ENCODE measurements around the gene CLECL1.

Gene CLECL1

DNA sequence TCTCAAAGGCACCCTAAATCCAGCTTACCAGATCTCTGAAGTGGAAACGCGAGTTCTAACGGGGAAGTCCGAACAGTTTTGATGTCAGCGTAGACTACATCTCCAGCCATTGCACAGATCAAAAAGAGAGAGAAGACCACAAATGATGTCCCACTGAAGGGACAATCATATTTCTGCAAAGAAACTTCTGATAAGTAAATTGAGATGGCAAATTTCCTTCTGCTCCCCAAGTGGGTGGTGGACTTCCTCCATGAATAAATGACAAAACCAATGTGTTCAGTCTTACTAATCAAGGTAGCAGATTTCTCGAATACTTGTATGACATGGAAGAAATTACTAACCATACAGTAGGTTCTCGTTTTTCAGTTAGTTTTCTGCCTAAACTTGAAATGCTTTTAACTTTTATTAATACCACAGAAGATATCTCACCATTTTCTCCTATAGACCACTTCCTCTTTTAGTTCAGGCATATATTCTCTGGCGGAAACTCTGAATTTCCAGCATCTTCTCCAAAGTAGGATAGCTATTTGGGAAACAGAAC lies at the start of gene CLECL1:
TSS of gene CLECL1 (minus strand) at position 177 of the 541 bp plus-strand sequence.
- peak; percentile 46 for DNase-seq

DNA sequence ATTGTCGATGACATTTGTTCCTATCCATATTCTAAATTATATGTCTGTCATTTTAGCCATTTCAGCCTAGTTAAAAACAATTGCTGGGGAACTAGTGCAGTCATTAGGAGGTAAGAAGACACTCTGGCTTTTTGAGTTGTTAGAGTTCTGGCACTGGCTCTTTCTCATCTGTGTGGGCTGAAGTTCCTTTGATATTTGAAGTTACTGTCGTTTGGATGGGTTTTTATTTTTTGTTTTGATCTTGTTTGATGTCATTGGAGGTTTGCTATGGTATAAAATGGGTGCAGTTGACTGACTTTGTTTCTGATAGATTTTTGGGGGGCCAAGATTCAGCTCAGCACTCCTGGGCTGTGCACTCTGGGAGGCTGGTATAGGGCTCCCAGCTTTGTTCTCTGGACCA lies 48.5 kb upstream of the CLECL1 start:
- DNase-seq = no peak

DNA sequence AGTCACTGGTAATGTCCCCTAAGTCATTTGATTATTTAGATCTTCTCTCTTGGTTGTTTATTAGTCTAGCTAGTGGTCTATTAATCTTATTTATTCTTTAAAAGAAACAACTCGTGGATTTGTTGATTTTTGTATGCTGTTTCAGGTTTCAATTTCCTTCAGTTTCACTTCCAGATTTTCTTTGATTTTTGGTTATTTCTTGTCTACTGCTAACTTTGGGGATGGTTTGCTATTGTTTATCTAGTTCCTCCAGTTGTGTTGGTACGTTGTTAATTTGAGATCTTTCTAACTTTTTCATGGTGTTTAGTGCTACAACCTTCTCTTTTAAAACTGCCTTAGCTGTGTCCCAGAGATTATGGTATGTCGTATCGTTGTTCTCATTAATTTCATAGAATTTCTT lies 46.3 kb upstream of the CLECL1 start:
- DNase-seq = no peak

DNA sequence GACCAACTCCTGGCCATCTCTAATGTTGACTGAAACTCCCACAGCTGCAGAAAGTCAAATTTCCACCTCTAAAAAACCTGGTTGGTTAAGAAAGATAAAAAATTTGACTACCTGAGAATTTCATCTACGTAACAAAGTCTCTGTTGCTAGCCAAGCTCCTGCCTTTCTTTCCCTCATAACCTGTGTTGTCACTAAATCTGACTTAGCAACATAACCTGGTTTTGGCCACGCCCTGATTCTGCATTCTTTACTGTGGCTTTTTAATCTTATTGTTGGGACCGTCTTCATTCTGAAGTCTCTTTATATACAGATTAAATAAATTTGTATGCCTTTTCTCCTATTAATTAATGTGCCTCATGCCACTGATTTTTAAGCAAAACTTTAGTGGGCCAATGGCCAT lies 43.9 kb upstream of the CLECL1 start:
- DNase-seq = no peak

DNA sequence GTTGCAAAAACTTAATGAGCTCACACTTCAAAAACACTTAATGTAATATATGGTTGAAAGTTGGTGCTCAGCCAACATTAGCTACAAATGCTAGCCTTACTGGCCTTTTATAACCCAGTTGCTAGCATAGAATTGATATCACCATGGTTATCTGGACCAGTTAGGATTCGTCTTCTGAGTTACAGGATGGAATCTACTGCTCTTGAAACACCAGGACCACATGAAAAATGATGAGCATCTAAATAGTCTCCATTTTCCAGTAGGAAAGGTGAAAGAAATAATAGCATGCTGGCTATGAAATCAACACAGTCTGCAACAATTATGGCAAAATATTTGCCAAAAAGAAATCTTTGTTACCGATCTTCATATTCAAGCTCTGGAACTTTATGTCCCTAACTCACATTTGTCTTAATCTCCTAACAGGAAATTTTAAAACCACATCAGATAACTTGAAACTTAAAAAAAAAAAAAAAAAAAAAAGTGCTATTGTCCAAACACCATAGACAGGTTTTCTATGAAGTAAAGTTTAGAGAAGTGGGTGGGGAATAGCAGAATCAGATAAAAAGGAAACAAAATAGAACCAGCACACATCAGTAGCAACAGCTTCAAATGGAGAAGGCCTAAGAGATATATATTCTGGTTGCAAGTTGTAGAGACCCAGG lies 40.5 kb upstream of the CLECL1 start:
- peak; percentile 65 for DNase-seq

DNA sequence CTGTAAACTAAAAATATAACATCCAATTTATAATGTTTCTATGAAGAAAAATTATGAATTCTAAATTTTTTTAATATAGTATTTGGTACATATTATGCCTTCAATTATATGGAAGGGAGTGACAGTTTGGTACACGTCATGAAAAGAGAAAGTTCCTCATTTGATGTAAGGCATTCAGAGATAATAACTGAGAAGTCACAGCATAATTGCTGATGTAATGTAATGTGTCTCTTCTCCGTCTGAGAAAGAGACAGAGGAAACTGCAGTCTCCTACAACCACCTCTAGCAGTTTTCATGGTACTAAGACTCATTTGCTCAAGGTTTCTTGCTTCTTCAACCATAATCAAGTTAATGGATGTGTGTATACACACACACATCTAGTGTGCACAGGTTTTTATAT lies 30.1 kb upstream of the CLECL1 start:
- peak; percentile 79 for DNase-seq

DNA sequence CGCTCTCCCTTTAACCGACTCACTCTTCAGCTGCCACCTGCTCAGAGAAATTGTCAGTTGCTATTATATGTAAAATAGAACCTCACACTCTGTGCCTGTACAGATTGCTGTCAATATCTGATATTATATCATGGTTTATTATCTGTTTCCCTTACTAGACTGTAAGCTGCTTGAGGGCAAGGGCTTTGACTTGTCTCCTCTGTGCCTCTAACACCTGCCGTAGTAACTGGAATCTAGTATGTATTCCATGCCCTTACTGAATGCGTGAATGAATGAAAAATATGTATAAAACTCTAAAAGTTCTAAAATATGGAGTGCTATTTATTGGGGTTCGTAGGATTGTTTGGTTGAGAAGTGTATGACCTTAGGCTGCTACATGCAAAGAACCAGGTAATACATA lies 29.5 kb upstream of the CLECL1 start:
- no peak for DNase-seq

DNA sequence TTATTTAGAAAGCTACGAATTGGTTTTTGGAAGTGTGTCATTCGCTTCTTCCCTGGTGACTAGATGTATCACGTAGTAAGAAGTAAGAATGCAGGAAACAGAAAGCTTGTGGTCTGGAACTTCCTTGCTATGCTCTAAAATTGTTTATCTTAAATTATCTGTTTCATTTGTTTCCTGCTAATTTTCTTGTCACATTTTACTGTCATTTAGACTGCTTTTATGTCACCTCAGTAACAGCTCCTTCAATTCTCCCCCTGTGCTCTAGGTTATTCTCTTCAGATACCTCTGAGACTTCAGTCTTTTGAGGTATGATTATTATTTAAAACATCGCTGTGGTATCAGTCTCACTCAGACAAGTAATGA lies 28.5 kb upstream of the CLECL1 start:
- DNase-seq = peak; percentile 68

DNA sequence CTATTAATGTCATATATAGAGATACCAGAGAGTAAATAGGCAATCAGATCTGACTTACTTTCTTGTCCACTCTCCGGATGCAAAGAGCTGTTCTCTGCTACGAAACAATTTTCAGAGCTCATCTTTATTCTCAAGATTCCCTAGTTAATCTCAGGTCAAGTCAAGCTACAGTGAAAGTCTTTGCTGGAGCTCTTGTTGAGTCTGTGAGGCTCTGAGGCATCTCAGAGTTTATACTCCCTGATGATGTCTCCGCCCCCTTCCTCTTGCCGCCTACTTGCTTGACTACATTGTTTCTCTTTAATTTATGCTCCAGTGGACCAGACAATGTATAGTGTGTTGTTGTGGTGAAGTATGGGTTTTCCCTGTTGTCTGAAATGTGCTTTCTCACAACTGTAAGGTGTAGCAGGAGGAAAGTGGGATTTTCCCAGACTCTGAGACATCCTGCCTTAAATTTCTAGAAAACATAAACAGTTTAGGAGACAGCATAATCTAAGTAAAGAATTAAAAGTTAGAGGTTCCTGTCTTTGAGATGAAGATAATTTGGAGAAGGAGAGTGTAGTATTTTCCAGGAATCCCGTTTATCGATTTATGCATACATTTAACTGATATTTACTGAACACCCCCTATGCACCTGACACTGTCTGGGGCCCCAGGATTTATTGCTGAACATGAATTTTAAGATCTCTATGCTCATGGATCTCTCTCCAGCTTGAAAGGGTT lies 28.0 kb upstream of the CLECL1 start, which contains the start of gene CD69:
TSS of gene CD69 (minus strand) at position 203 of the 720 bp plus-strand sequence. CDS start at position 122, 81 bp downstream.
- DNase-seq = peak; percentile 85

DNA sequence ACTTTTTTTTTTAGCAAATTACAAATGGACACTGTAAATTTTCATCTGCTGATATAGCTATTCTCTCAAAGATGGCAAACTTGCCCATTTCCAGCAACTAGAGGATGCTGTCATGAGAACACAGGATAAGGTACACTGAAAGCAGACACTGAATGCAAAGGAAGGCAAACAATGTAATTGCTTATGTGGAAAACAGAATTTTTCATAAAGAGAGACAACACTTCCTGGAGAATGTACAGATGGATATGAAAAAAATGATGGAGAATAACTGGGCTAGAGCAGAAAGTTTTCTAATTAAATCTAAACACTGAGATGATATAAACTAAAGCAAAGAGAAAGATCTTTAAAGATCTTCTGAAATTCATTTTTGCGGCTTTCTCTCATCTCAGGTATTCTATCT lies 27.2 kb upstream of the CLECL1 start:
- DNase-seq = no peak

DNA sequence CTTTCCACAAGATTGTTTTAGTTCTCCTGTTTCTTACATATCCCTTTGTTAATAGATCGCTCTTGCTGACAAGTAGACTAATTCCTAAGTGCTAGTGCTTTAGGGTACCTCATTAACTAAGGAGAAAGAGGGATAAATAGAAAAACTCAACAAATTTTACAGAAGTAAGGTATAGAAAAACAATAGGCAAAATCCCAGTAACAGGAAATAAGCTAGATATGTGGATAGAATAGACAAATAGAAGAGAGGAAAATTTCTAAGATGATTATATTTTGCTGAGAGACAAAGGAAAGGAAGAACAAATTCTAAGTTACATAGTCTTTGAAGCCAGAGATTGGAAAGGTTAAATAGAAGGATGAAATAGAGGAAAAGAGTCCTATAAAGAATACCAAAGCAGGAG lies 26.8 kb upstream of the CLECL1 start:
- no peak for DNase-seq

DNA sequence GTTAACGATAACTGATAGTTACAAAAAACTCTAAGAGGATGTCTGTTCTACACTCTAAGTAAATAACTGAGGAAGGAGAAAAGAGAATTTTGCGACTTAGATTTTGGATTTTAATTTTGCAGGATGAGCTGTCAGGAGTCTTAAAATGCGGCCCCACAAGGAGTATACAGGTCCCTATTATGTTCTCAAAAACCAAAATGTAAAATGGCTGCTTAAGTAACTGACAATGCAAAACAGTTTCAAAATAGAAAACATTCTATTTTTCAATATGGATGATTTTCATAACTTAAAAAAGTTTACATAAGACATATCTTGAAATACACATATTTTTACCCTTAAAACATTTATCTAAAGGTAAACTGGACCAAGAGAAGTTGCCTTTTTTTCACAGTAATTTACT lies 25.2 kb upstream of the CLECL1 start:
- peak; percentile 71 for DNase-seq

DNA sequence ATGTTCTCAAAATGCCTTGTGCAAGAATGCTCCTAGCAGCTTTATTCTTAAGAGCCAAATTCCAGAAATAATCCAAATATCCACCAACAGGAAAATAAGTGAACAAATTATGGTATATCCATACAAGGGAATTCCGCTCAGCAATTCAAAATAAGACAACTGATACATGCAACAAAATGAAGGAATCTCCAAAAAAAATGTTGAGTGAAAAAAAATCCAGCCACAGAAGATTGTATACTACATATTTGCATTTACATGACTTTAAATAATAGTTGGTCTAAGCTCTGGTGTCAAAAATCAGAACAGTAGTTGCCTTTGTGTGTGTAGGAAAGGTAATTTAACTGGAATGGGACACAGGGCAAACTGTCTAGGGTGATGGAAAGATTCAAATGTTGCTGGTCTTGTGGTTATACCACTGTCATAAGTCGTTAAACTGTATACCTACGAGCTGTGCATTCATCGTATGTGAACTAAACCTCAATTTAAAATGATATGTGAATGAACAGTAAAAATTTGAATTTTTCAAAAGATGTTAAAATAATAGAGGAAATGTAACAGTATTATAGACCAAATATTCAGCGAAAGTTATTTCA lies 24.6 kb upstream of the CLECL1 start:
- DNase-seq = no peak

DNA sequence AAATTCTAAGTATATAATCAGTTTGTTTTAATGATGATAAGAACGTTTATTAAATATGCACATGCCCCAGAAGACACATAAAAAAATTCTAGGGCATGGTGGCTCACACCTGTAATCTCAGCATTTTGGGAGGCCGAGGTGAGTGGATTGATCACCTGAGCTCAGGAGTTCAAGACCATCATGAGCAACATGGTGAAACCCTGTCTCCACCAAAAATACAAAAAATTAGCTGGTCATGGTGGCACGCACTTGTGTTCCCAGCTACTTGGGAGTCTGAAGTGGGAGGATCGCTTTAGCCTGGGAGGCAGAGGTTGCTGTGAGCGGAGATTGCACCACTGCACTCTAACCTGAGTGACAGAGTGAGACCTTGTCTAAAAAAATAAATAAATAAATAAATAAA lies 23.8 kb upstream of the CLECL1 start:
- no peak for DNase-seq

DNA sequence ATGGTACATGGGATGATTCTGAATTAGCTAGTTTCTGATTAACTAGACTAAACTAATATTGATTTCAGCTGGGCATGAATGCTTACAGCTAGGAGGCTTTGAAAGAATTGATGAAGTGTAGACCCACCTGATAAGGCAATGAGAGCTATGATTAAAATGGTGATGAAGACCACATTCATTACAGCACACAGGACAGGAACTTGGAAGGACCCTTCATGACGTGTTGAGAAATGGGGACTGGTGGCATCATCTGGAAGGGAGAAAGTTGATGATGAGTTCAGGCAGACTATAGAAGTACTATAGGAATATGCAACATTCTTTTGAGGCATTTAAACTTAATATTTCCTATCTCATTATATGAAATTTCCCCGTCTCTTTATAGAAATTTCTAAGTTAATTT lies 23.3 kb upstream of the CLECL1 start:
- DNase-seq = no peak

DNA sequence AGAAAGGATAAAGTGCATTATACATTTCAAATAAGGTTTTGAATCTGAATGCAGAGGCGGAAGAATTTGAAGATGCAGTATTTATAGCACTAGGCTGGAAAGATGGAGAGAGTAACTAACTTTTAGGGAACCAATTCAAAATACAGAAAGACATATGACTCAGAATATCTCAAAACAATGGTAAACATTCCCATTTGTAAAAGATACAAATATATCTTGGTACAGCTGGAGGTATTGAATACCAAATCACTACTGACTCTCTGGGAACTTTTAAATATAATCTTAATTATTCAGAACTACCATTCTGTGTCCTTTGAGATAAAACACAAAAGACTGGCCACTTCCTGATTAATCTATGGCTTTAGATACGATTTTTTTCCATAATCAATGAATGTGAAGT lies 22.7 kb upstream of the CLECL1 start:
- no peak for DNase-seq

DNA sequence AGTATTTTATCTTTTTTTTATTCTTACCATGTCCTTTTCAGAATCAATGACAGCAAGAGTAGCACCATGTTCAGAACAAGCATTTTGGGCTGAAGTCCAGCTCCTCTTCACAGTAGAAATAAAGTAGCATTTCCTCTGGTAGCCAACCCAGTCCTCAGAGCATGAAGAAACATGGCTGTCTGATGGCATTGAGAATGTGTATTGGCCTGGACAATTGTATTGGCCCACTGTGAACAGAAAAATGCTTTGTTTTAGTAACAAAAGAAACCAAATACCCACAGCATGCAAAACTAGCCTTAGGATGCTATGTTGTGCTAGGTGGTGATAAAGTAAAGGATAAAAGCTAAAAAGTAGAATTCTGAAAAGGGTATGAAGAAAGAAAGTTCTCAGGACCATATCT lies 22.1 kb upstream of the CLECL1 start:
- no peak for DNase-seq

DNA sequence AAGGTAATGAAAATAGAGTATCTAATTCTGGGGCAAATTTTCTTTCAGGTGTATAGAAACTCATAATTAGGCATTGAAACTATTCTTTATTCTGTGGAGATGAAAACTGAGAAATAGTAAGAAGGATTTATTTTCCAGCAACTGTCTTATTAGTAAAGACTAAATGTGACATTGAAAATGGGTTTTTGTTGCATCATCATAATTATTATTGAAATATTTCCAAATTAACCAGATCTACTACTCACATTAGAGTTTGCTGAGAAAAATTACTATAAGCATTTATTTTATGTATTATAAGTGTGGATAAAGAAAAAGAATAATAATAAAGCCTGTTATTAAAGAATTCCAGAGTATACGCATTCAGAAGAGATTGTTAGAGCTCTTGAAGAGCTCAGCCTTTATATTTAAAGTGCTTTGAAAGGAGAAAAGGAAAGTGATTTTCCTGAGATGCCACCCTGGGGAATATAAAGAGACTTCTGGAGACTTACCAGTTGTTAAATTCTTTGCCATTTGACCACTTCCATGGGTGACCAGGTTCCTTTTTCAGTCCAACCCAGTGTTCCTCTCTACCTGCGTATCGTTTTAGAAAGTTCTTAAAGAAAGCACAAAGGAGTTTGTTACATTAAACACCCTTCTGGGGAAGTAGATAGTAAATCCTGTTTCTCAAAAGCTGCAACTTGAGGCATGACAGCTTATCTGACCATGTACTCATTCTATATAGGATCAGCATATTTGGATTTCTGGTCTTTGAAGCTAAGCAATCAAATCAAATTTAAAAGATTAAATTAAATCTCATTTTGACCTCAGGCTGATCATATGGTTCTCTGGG lies 21.4 kb upstream of the CLECL1 start:
- no peak for DNase-seq

DNA sequence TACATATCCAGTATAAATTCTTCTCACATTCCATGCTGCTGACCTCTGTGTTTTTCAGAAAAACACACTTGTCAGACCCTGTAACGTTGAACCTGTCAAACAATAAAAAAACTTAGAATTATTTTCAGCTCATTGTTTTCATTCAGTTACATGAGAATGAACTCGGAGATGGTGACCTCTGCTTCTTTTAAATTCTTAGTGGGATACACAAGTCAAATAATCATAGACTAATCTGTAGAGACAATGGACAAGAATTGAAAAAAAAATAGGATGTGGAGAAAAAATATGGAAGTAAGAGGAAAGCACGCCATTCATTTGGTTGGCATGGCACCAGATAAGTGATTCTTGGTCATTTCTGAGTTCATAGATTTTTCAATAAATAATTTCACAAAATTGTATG lies 20.6 kb upstream of the CLECL1 start:
- DNase-seq = no peak

DNA sequence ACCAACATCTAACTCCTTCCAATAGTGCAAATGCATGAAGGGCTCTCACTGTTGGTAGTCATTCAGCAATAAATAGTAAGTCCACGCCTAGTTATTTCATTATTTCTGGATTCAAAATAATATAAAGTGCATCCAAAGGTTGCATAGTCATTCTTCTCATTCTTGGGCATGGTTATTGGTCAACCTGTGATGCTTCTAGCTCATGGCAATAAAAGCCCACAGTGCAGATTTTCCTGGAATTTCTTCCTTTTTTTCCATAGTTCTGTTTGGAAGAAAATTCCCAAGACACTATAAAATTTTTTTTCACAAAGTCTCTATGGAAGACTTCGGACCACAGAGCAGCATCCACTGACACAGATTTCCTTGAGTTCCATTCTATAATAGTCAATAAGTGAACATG lies 20.2 kb upstream of the CLECL1 start:
- DNase-seq = no peak

DNA sequence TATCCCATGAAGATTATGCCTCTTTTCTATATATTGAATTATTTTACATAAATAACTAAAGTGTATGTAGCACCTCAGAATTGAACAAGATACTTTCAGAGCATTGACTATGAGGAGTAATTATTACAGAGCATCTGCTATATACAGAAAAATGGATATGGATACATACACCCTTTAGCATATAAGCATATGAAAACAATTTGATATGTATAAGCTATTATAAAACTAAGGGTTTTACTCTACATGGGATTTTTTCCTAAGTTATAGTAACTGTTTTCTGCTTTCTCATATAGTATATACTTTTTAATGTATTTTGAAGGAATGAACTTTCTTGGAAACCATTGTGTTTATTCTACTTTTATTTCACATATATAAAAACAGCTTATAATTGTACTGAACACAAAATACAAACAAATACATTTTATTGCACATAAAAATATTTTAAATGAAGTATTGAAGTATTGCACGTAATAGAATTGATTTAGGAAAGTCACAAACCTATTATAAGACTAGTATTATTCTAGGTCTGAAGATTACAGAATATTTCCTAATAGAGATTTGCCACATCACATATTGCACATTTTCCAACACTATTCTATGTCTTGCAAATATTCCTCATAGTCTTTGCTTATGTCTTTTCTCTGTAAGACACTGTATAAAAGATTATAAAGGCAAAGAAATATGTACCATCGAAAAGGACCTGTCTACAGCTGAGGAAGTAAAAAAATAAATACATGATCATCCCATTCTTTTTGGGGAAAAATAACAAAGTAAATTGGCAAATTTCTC lies 19.4 kb upstream of the CLECL1 start:
- no peak for DNase-seq
